HUES6 (cell line): Measurements from ENCODE around the gene PARD3.

Experiments used
- H3K27ac ChIP-seq: 2 replicates; pipeline ENCODE4 v1.7.0; 2013; ENCODE audit warnings: low read depth, mild to moderate bottlenecking, low read length, inconsistent platforms
- H3K27me3 ChIP-seq: 2 replicates; pipeline ENCODE4 v1.6.1; 2013; ENCODE audit warnings: low read length; ENCODE audit not compliant: control insufficient read depth, insufficient read depth
- H3K36me3 ChIP-seq: 2 replicates; pipeline ENCODE4 v1.6.1; 2013; ENCODE audit warnings: low read length; ENCODE audit not compliant: control insufficient read depth, insufficient read depth
- H3K4me1 ChIP-seq: 2 replicates; pipeline ENCODE4 v1.6.1; 2013; ENCODE audit warnings: low read length; ENCODE audit not compliant: control insufficient read depth, insufficient read depth
- H3K4me3 ChIP-seq: 2 replicates; pipeline ENCODE4 v1.5.1; 2013; ENCODE audit warnings: low read depth, low read length
- H3K9ac ChIP-seq: one replicate; pipeline ENCODE4 v1.6.1; 2013; ENCODE audit warnings: mild to moderate bottlenecking, low read length
- H3K9me3 ChIP-seq: 2 replicates; pipeline ENCODE4 v1.6.1; 2013; ENCODE audit warnings: low read depth, low read length; ENCODE audit not compliant: control insufficient read depth, insufficient read depth

Gene PARD3

GRCh38 chr10:34097682-34098081 lies 717.4 kb downstream of the PARD3 start:
- Histone ChIP-seq H3K4me3 (no peak overlapping the region), H3K4me1 (peaks cover 3% of the 10 kb centered on the region; the same call in 1 of the 2 replicates), H3K27ac (no peak overlapping the region), H3K36me3 (no peaks in the 10 kb centered on the region), H3K9ac (no peak overlapping the region), H3K9me3 (peaks cover 15% of the 10 kb centered on the region), H3K27me3 (no peaks in the 10 kb centered on the region)

DNA sequence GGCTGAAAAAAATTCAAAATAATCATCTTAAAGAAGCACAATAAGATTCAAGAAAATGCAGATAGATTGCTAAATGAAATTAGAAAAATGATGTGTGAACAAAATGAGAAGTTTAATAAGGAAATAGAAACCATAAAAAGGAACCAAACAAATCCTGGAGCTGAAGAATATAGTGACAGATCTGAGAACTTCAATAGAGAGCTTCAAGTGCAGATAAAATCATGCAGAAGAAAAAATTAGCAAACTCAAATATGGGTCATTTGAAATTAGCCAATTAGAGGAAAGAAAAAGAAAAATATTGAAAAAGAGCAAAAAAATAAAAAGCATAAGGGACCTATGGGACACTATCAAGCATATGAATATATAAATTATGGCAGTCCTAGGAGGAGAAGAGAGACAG lies 720.1 kb downstream of the PARD3 start:
- H3K9me3 ChIP-seq: peaks cover 12% of the 10 kb centered on the region
- H3K9ac ChIP-seq: no peak overlapping the region

DNA sequence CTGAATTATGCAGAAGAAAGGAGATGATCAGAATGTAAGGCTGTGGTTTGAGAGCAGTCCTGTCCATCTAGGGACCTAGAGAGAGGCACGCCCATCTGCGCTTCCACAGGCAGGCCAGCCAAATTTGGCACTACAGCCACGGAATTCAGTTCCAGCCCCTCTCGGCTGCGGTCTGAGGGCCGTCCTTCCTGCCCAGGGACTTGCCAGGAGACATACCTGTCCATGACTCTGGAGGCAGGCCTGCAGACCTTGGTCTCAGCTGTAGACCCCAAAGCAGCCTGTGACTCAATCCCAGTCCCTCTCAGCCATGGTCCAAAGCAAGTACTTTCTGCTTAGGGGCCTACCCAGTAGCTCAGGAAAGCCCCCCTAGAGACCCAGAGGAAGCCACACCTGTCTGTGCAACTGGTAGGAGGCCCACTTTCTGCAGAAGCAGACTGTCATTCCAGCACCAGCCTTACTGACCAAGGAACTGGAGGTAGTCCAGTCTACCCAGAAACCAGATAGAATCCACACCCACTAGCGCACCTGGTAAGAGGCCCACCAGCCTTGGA lies 720.9 kb downstream of the PARD3 start:
- Histone ChIP-seq H3K27me3 (no peaks in the 10 kb centered on the region), H3K9me3 (peaks cover 6% of the 10 kb centered on the region), H3K4me3 (no peak overlapping the region), H3K27ac (no peak overlapping the region), H3K36me3 (no peaks in the 10 kb centered on the region), H3K4me1 (no peaks in the 10 kb centered on the region), H3K9ac (no peak overlapping the region)

More for the DNA sequence above, 720.1 kb downstream of the PARD3 start:
- Histone ChIP-seq H3K4me3 (no peak overlapping the region), H3K36me3 (no peaks in the 10 kb centered on the region), H3K4me1 (no peaks in the 10 kb centered on the region), H3K27ac (no peak overlapping the region), H3K27me3 (no peaks in the 10 kb centered on the region)

DNA sequence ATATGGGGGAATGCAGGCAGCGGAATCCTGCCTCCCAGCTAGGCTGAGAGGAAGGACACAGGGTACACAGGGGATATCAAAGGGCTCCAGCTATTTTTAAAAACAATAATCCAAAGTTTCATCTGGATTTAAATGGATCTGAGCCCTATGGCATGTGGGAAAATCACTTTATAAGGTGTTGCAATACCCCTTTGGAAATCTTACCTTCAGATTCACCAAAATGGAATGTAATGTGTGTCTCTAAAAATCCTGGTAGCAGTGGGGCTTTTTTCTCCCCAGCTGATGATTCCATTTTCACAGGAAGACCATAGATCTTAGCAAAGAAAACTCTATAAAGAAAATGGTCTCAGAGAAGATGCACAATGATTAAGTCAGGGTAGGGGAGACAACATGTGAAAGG lies 722.2 kb downstream of the PARD3 start:
- Histone ChIP-seq H3K36me3 (no peaks in the 10 kb centered on the region), H3K4me3 (no peak overlapping the region), H3K27ac (no peak overlapping the region), H3K4me1 (no peaks in the 10 kb centered on the region), H3K9ac (no peak overlapping the region), H3K9me3 (no peaks in the 10 kb centered on the region), H3K27me3 (no peaks in the 10 kb centered on the region)

GRCh38 chr10:34091635-34092195 lies 723.4 kb downstream of the PARD3 start:
- Histone ChIP-seq H3K9me3 (no peaks in the 10 kb centered on the region), H3K36me3 (no peaks in the 10 kb centered on the region), H3K4me3 (no peak overlapping the region), H3K27me3 (no peaks in the 10 kb centered on the region), H3K9ac (no peak overlapping the region), H3K27ac (no peak overlapping the region), H3K4me1 (no peaks in the 10 kb centered on the region)

DNA sequence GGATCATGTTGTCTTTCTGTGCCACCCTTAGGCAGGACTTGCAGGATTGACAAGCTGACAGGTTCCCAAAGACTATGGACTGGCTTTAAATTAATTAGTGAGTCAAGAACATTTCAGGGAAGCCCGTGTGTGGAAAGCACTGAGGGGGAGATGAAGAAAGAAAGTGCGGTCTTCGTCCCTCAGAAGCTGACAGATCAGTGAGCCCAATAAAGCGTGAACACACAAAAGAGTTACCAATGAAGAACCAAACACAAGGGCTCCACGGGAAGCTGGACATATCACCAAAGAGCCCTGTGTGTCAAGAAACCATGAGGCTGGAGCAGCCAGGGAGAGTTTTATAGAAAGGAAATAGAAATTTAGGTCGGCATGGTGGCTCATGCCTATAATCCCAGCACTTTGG lies 725.8 kb downstream of the PARD3 start:
- Histone ChIP-seq H3K9ac (no peak overlapping the region), H3K4me1 (no peaks in the 10 kb centered on the region), H3K4me3 (no peak overlapping the region), H3K36me3 (no peaks in the 10 kb centered on the region), H3K9me3 (no peaks in the 10 kb centered on the region), H3K27ac (no peak overlapping the region), H3K27me3 (no peaks in the 10 kb centered on the region)

- Histone ChIP-seq H3K27ac (no peak overlapping the region), H3K4me1 (no peaks in the 10 kb centered on the region), H3K9me3 (peaks cover 4% of the 10 kb centered on the region; the same call in 1 of the 2 replicates), H3K9ac (no peak overlapping the region), H3K27me3 (no peaks in the 10 kb centered on the region), H3K36me3 (no peaks in the 10 kb centered on the region), H3K4me3 (no peak overlapping the region)
Measured at GRCh38 chr10:34088208-34088794, 726.8 kb downstream of the PARD3 start.

GRCh38 chr10:34087095-34087418 lies 728.0 kb downstream of the PARD3 start:
- no peak overlapping the region for H3K27ac ChIP-seq
- H3K4me3 ChIP-seq: no peak overlapping the region
- H3K27me3 ChIP-seq: no peaks in the 10 kb centered on the region
- no peak overlapping the region for H3K9ac ChIP-seq
- no peaks in the 10 kb centered on the region for H3K4me1 ChIP-seq
- peaks cover 4% of the 10 kb centered on the region; the same call in 1 of the 2 replicates for H3K9me3 ChIP-seq
- H3K36me3 ChIP-seq: no peaks in the 10 kb centered on the region

DNA sequence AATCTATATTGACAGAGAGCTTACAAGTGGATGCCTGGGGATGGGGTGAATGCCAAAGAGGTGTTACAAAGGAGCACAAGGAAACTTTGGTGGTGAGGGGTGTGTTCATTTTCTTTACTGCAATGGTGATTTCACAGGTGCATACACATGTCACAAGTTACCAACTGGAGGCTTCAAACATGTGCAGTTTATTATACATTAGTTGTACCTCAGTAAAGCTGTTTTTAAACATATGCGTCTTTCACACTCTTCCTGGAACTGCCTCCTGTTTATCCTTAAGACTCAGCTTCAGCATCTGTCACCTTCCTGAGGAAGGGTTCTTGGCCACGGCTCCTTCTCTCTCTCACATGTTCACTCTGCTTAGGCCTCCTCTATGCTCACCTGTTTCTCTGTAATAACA lies 731.5 kb downstream of the PARD3 start:
- Histone ChIP-seq H3K9me3 (peaks cover 4% of the 10 kb centered on the region; the same call in 1 of the 2 replicates), H3K27me3 (no peaks in the 10 kb centered on the region), H3K9ac (no peak overlapping the region), H3K27ac (no peak overlapping the region), H3K36me3 (no peaks in the 10 kb centered on the region), H3K4me1 (no peaks in the 10 kb centered on the region), H3K4me3 (no peak overlapping the region)

DNA sequence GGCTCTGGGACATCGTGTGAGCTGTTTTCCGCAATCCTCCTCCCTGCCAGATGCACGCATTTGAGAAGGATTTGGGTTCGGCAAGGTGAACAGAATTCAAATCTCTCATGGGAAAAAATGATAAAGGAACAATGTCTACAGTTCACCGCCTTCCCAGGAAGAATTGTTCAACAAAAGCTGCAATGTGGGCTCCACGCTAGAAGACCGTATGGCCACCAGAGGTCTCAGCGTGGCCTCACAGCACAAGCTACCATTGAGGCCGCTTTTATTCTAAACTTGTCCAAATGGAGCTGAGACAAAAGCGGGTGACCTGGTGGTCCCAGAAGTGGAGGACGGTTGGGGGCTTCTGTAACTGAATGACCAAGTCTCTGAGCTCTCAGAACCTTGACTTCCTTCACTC lies 733.1 kb downstream of the PARD3 start:
- H3K9me3 ChIP-seq: peaks cover 4% of the 10 kb centered on the region; the same call in 1 of the 2 replicates
- H3K27ac ChIP-seq: no peak overlapping the region
- H3K36me3 ChIP-seq: no peaks in the 10 kb centered on the region
- no peaks in the 10 kb centered on the region for H3K4me1 ChIP-seq
- H3K4me3 ChIP-seq: no peak overlapping the region
- H3K27me3 ChIP-seq: no peaks in the 10 kb centered on the region
- no peak overlapping the region for H3K9ac ChIP-seq

DNA sequence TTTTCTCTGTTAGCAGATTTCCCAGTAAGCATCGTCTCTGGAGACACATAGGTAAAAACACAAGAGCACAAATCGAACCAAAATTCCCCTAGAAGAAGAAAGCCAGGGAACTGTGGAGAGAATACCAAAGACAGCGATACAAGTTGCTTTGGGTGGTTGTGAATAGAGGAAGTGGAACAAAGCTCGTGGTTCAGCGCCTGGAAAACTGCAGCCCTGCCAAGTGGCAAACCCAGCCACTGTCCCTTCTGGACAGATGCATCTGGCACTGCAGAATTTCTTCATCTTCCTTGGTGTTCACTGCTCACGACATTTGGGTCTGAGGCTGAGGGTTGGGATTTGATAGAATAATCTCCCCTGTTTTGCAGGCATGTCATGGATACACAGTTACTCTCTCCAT lies 733.8 kb downstream of the PARD3 start:
- no peak overlapping the region for H3K4me3 ChIP-seq
- no peaks in the 10 kb centered on the region for H3K36me3 ChIP-seq
- H3K9ac ChIP-seq: no peak overlapping the region
- H3K27ac ChIP-seq: no peak overlapping the region
- H3K4me1 ChIP-seq: no peaks in the 10 kb centered on the region
- H3K27me3 ChIP-seq: no peaks in the 10 kb centered on the region
- H3K9me3 ChIP-seq: peaks cover 4% of the 10 kb centered on the region; the same call in 1 of the 2 replicates
